Heart left ventricle (tissue), 16 donors: Measurements from ENCODE around the gene VPS13A. TPM values are rescaled to one million over a fixed set of nuclear protein-coding genes. Genes with fewer than 3 reads are reported as not detected.
"Not testable (repeated sequence)": the region's sequence is repeated elsewhere in the genome, so short reads cannot be mapped to it uniquely, and the experiment has no call there.

ENCODE experiments used
- ATAC-seq, 4 donors: fragments of 200-7000 bp; cut with Tn5 transposase; one replicate each; pipeline ENCODE4 v1.9.1; 2020 to 2022; ENCODE audit warnings: moderate library complexity in 4 of 4, mild to moderate bottlenecking in 3 of 4, moderate number of reproducible peaks in 1 of 4
- DNase-seq, 5 donors: peaks; one replicate each; pipeline ENCODE4 v3.0.0-alpha.2; 2020
- H3K27ac ChIP-seq, 12 donors: fragments of 200-600 bp; sonication (generic) in 4 of 12; one replicate each; pipeline versions ENCODE4 v1.5.0 to v1.8.0; 2016 to 2022; ENCODE audit warnings: mild to moderate bottlenecking in 2 of 12
- H3K27me3 ChIP-seq, 9 donors: fragments of 200-600 bp; sonication (generic) in 2 of 9; one replicate each; pipeline versions ENCODE4 v1.5.1 to v1.8.0; 2016 to 2022; ENCODE audit warnings: mild to moderate bottlenecking in 3 of 9
- H3K36me3 ChIP-seq, 9 donors: fragments of 200-600 bp; sonication (generic) in 2 of 9; one replicate each; pipeline versions ENCODE4 v1.5.0 to v1.8.0; 2018 to 2022; ENCODE audit warnings: mild to moderate bottlenecking in 2 of 9
- H3K4me1 ChIP-seq, 12 donors: fragments of 200-600 bp; sonication (generic) in 4 of 12; one replicate each; pipeline versions ENCODE4 v1.5.0 to v1.8.0; 2016 to 2022; ENCODE audit warnings: mild to moderate bottlenecking in 3 of 12
- H3K4me3 ChIP-seq, 12 donors: fragments of 200-600 bp; sonication (generic) in 4 of 12; one replicate each; pipeline versions ENCODE4 v1.5.0 to v1.8.0; 2017 to 2022; ENCODE audit warnings: mild to moderate bottlenecking in 9 of 12, moderate library complexity in 4 of 12
- H3K9me3 ChIP-seq, 12 donors: fragments of 200-600 bp; sonication (generic) in 4 of 12; one replicate each; pipeline versions ENCODE4 v1.5.0 to v1.8.0; 2016 to 2022; ENCODE audit warnings: mild to moderate bottlenecking in 1 of 12
- CTCF ChIP-seq, 12 donors: fragments of 200-600 bp; sonication (generic) in 4 of 12; IDR thresholded peaks; one replicate each; pipeline versions ENCODE4 v1.5.0 to v1.8.0; 2018 to 2022; ENCODE audit warnings: antibody characterized with exemption in 12 of 12, mild to moderate bottlenecking in 5 of 12
- POLR2A ChIP-seq, 2 donors: fragments of 450-650 bp; IDR thresholded peaks; one replicate each; pipeline ENCODE4 v1.6.1; 2017; ENCODE audit warnings: antibody characterized with exemption in 2 of 2, mild to moderate bottlenecking in 2 of 2, moderate library complexity in 2 of 2
- WGBS, 4 donors: extraction: QIAGEN DNeasy Blood & Tissue Kit in 2 of 4; methylation state at CpG; one replicate each; pipeline versions ENCODE4 v1.1.5 to v1.1.7; 2013 to 2018; 5-methylcytosine and 5-hydroxymethylcytosine counted together
- intact Hi-C, 10 donors: fragments of 100-400 bp; cut with DNase I; formaldehyde crosslinking; loops; one replicate each; pipeline versions ENCODE4 v1.11.1 to v1.14.2; 2022
- polyA plus RNA-seq, 2 donors: library from polyadenylated mRNA; stranded (reverse); fragments of 200-250 nt; gene quantifications; one replicate each; pipeline ENCODE4 v1.2.3, GENCODE V29; 2013
- total RNA-seq, 9 donors: library from RNA; depleted of rRNA in 2 of 9; stranded (reverse); fragments of >200 nt in 2 of 9; fragmentation: NEBNext Ultra II Directional in 3 of 9; extraction: Animal tissue kit (Norgen Biotek cat#: 25700) in 3 of 9; gene quantifications; one replicate each; pipeline versions ENCODE4 v1.1.0 to v1.2.4, GENCODE V29; 2016 to 2023
- donor health status: ischemic (EF 13 %, LVEDD 7.1; RV severe dilation, severe dysfunction).
- donor health status: healthy with polysubstance abuse.
- donor health status: DM: no; HTN: yes; CAD: no.
- donor health status: DM: no; HTN: no; CAD: no.
- donor health status: ischemic (EF 25% LVEDD 6.9; RV normal size, moderate dysfunction).
- donor health status: ischemic (EF 25% LVEDD 5.7; RV mildly dilated, moderate dysfunction).
- donor health status: healthy.
- donor health status: DM: yes; HTN: yes; CAD: no.
- donor health status: ischemic (EF 35%, LVEDD 5.7; RV mildly dilated, moderate dysfunction).
- donor health status: nonischemic (EF 11% LVEDD 7.7; RV severe dilation, severe dysfunction).
- donor health status: DM: yes; HTN: yes; CAD: no.
- donor health status: PGD.
- donor health status: ischemic (EF 29% LVEDD 5.4; RV normal size, mild dysfunction).
- donor health status: nonischemic (EF 23%, LVEDD 6.1; RV moderate dilation, normal function).

The VPS13A gene
- total and polyA plus RNA-seq, 11 donors: 8.6 to 42.2 (median 29.8) TPM

- no peaks in the 10 kb centered on the region for H3K4me1 ChIP-seq
- H3K4me3 ChIP-seq: no peak overlapping the region
- peaks cover 0 to 12% (median 0%) of the 10 kb centered on the region in 9 donors for H3K36me3 ChIP-seq
- H3K9me3 ChIP-seq: no peaks in the 10 kb centered on the region
- DNase-seq (no peak), ATAC-seq (no peak)
- intact Hi-C loops: no loop called here
- WGBS, 4 donors: 91 to 98% (median 97%) methylated on average over 1 of the region's 1 CpG
- H3K27ac ChIP-seq: no peak overlapping the region
- TF ChIP-seq POLR2A (IDR thresholded peaks at IDR 0.05): no peak
- TF ChIP-seq CTCF (IDR thresholded peaks at IDR 0.05): no peak
- H3K27me3 ChIP-seq: no peaks in the 10 kb centered on the region
These were observed 222.6 kb downstream of the VPS13A start for GRCh38 chr9:77399964-77400363.

- ATAC-seq: no peak
- 79 to 90% (median 86%) methylated on average over 2 of the region's 2 CpGs for WGBS, 4 donors
These were observed 225.0 kb downstream of the VPS13A start for GRCh38 chr9:77402286-77402685.

GRCh38 chr9:77403239-77403638 is 225.9 kb downstream of the VPS13A start:
- ATAC-seq (no peak), DNase-seq (no peak)
- peaks cover 0 to 38% (median 24%) of the 10 kb centered on the region in 9 donors for H3K36me3 ChIP-seq
- peaks cover 0 to 3% (median 0%) of the 10 kb centered on the region in 12 donors for H3K9me3 ChIP-seq
- H3K27me3 ChIP-seq: no peaks in the 10 kb centered on the region
- H3K27ac ChIP-seq: no peak overlapping the region
- H3K4me3 ChIP-seq: no peak overlapping the region
- H3K4me1 ChIP-seq: no peaks in the 10 kb centered on the region
- no peak for TF ChIP-seq POLR2A (IDR thresholded peaks at IDR 0.05)
- TF ChIP-seq CTCF (IDR thresholded peaks at IDR 0.05): no peak
- intact Hi-C loops: no loop called here
- WGBS, 4 donors: 93 to 98% (median 95%) methylated on average over 4 of the region's 4 CpGs

More at GRCh38 chr9:77402286-77402685, 225.0 kb downstream of the VPS13A start:
- H3K4me1 ChIP-seq: no peaks in the 10 kb centered on the region
- peaks cover 0 to 29% (median 17%) of the 10 kb centered on the region in 9 donors for H3K36me3 ChIP-seq
- no peak overlapping the region for H3K27ac ChIP-seq
- intact Hi-C loops: no loop called here
- H3K27me3 ChIP-seq: no peaks in the 10 kb centered on the region
- H3K4me3 ChIP-seq: no peak overlapping the region
- DNase-seq: no peak
- no peaks in the 10 kb centered on the region for H3K9me3 ChIP-seq
- no peak for TF ChIP-seq CTCF (IDR thresholded peaks at IDR 0.05)
- TF ChIP-seq POLR2A (IDR thresholded peaks at IDR 0.05): no peak

- intact Hi-C loops, H3K27ac ChIP-seq, H3K4me1 ChIP-seq, H3K4me3 ChIP-seq, ATAC-seq, H3K27me3 ChIP-seq, H3K9me3 ChIP-seq, DNase-seq: not testable (repeated sequence)
- peaks cover 0 to 39% (median 32%) of the 10 kb centered on the region in 9 donors for H3K36me3 ChIP-seq
- 89 to 100% (median 94%) methylated on average over 8 to 9 of the region's 9 CpGs for WGBS, 4 donors
These were observed 231.2 kb downstream of the VPS13A start for GRCh38 chr9:77408521-77408920.

- peaks cover 0 to 18% (median 0%) of the 10 kb centered on the region in 9 donors for H3K36me3 ChIP-seq
- H3K27ac ChIP-seq: no peak overlapping the region
- H3K4me3 ChIP-seq: no peak overlapping the region
- H3K27me3 ChIP-seq: no peaks in the 10 kb centered on the region
- ATAC-seq (no peak), DNase-seq (no peak)
- intact Hi-C loops: no loop called here
- H3K9me3 ChIP-seq: peaks cover 0 to 6% (median 0%) of the 10 kb centered on the region in 12 donors
- 55 to 71% (median 65%) methylated on average over 5 of the region's 5 CpGs for WGBS, 4 donors
- no peak for TF ChIP-seq POLR2A (IDR thresholded peaks at IDR 0.05)
- no peak for TF ChIP-seq CTCF (IDR thresholded peaks at IDR 0.05)
- H3K4me1 ChIP-seq: peaks cover 0 to 7% (median 0%) of the 10 kb centered on the region in 12 donors
These were observed 240.2 kb downstream of the VPS13A start for GRCh38 chr9:77417566-77417965.
